CD4-positive, alpha-beta T cell treated with Interleukin-17A for 1 hour (primary cell): ENCODE data around the gene LGR6.

ENCODE experiments used
- DNase-seq: peaks from one replicate; pipeline ENCODE4 v3.0.0-alpha.2; 2020

The LGR6 gene

DNA sequence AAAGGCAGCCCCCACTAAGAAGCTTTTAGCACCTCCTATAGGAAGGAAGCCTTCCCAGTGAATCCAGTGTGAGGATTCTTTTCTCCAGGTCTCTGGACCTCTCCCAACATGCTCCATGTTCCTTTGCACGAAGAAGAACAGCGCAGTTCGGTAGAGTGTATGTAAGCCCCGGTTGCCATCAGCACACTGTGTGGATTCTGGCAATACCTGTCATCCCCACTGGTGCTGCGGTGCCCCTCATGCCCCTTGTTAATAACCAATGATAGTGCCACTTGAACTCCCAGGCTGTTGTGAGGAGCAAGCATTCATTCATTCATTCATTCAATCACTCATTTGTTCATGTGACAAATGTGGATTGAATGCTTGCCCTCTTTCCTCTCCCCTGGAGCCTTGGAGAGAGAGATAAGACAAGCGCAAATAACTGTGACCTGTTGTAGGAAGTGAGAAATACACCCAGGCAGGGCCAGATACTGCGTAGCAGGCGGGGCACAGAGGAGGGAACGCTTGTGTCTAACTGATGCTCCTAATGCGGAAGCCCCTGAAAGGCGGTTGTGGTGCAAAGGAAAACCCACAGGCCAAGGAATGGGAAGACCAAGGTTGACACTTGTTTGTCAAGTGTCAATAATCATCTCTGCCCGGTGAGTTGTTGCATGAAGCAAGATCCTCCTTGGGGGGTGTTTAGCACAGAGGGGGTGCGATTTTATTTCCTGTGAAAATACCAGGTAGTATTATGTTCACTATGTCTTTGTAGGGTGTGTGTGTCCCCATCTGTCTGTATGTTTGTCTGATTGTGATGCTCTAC, 9.8 kb downstream of the LGR6 start:
- DNase-seq = peak; percentile 38

DNA sequence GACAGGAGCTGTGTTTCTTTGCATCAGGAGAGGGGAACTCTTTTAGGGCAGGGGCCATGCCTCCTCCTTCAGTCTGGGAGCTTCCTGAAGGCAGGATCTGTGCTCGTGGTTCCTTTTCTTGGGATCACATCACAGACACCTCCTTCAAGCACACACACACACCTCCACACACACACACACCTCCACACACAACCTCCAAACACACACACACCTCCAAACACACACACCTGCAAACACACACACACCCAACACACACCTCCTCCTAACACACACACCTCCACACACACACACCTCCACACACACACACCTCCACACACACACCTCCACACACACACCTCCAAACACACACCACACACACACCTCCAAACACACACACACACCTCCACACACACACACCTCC, 10.5 kb downstream of the LGR6 start:
- no peak for DNase-seq

GRCh38 chr1:202205523-202206190, 12.1 kb downstream of the LGR6 start:
- peak; percentile 19 for DNase-seq

- no peak for DNase-seq
Observed at GRCh38 chr1:202207292-202207691, 13.7 kb downstream of the LGR6 start.

DNA sequence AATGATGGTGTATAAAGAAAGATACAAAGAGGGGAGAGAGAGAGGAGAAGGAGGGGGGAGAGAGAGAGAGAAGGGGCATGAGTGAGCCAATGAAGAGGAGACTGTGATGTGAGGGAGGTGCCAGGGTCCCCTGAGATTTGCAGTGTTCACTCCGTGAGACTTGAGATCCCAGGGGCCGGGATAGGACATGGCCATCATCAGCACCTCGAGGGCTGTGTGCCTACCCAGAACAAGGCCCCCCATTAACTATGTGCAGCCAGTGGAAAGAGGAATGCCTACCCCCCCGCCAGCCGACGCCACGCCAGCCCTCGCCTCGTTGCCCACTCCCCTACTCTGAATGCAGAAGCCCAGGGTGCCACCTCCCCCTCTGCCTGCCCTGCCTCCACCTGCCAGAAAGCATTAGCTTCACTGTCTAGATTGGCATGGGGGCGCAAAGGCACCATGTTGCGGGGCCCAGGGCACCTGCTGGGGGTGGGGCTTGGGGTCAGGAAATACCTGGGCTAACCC, 14.8 kb downstream of the LGR6 start:
- DNase-seq = no peak

GRCh38 chr1:202210385-202210784, 16.8 kb downstream of the LGR6 start:
- DNase-seq = no peak

DNA sequence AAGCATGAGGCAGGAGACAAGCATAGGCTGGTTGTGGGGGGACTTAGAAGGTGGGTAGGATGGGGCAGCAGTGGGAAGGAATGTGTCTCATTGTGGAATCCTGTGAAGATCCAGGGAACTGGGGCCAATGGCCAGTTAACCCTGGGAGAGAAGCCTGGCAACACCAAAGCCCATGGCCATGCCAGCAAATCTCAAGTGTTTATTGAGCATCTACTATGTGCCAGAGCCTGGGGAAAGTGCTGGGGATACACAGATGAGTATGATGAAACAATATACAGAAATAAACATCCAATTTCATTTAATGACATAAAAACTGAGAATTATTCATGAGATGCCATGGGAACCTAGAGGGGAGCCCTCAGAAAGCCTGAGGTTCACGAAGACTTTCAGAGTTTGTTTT, 17.4 kb downstream of the LGR6 start:
- no peak for DNase-seq

GRCh38 chr1:202212787-202213186, 19.2 kb downstream of the LGR6 start:
- DNase-seq = no peak

- no peak for DNase-seq
Observed at GRCh38 chr1:202213361-202214088, 19.9 kb downstream of the LGR6 start.

GRCh38 chr1:202214089-202214843, 20.7 kb downstream of the LGR6 start:
- DNase-seq = no peak

- DNase-seq = no peak
Observed at GRCh38 chr1:202215472-202216130, 22.0 kb downstream of the LGR6 start.

DNA sequence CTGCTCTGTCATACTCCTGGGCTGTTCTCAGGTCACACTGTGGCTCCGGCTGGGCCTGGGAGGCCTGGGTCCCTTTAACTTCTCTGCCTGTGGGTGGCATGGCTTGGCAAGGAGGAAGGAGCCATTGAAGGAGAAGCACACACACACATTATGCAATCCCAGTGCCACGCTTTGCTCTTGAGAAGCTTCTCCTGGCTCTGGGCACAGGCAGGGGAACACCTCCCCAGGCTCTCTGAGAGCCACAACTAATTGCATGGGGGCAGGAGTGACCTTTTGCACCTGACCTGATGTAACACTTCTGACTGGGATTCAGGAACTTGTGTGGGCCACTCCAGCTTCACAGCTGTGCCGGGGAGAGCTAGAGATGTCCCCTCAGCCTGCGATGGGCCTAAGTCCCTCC, 23.1 kb downstream of the LGR6 start:
- DNase-seq = no peak

GRCh38 chr1:202217516-202217915, 23.9 kb downstream of the LGR6 start:
- DNase-seq = no peak

DNA sequence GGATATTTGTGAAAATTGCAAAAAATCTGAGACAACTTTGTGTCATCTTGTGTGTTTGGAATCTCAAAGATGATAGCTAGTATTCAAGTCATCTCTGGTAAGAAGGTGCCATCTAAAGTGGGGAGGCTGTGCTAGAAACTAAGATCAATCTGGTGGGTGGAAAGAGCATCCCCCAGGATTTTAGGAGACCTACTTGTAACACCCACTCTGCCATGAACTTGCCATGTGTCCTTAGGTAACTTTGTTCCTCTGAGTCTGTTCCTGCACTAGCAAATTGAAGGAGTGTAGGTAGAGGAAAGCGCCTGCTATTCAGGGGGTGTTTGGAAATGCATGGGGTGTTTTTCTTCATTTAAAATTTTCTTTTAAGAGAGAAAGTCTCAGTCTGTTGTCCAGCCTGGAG, 24.4 kb downstream of the LGR6 start:
- no peak for DNase-seq

DNA sequence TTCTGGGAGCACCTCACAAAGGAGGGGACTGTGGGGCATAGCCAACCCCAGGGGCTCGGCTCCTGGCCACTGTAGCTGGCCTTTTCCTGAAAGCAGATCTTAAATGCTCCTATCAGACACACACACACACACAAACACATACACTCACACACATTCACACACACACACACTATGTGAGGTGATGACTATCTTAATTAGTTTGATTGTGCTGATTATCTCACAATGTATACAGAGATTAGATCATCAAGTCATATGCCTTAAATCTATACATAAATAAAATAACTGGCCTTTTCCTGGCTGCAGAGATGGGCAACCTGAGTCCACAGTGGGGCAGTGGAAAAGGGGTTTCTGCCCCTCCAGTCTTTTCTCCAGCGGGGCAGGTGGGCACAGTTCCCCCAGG, 27.1 kb downstream of the LGR6 start:
- DNase-seq = no peak

- DNase-seq = no peak
Observed at GRCh38 chr1:202221911-202222909, 28.6 kb downstream of the LGR6 start.

DNA sequence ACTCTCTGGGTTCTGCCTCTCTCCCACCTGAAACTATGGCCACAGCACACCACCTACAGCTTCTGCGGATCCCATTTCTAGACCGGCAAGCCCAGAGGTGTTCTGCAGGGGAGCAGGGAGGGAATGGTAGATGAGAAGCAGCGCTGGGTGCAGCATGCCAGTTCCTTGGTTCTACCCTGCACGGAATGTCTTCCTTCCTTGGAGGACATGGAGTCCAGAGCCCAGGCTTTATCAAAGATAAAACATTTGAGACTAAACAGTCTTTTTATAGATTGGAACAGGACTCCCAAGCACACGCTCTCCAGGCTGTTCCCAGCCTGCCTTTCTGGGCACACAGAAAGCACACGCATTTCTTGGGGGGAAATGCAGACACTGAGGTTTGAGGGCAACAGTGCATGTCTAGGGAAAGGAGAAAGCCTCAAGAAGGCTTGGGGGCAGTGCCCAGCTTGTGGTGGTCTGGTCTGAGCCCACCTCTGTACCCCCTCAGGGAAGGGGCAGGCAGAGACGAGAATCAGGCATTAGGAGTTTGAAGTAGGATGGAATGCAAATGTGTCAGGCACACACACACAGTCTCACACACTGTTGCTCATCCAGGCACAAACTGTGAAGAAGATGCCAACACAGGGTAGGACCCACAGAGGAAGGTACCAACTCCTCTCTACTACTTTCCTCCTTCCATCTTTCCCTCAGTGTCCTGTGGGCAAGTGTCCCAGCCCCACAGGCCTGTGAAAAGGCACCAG, 29.7 kb downstream of the LGR6 start:
- DNase-seq = no peak

- DNase-seq = no peak
Observed at GRCh38 chr1:202224453-202224852, 30.9 kb downstream of the LGR6 start.

GRCh38 chr1:202225131-202225530, 31.5 kb downstream of the LGR6 start:
- no peak for DNase-seq

- DNase-seq = no peak
Observed at GRCh38 chr1:202227053-202227672, 33.6 kb downstream of the LGR6 start.
